ENCODE results near the gene BDKRB2. TPM values are rescaled to one million over a fixed set of nuclear protein-coding genes. Genes with fewer than 3 reads are reported as not detected.

Gene BDKRB2
- total and polyA plus RNA-seq, 7 donors: 0.11 to 0.56 (median 0.35) TPM

- intact Hi-C loops (cut with DNase I): loop anchor here (5.0 to 10.0 kb wide), 2 partner anchors 273 to 716 kb away; no protein-coding TSS in a partner anchor
- no peak for ATAC-seq
- no peak for TF ChIP-seq CTCF (IDR thresholded peaks at IDR 0.05)
- H3K27ac ChIP-seq: no peak overlapping the region
- no peak overlapping the region for H3K4me3 ChIP-seq
- peaks cover 5% of the 10 kb centered on the region for H3K4me1 ChIP-seq
- H3K9me3 ChIP-seq: peaks cover 13% of the 10 kb centered on the region
- H3K27me3 ChIP-seq (ENCODE audit: insufficient read depth in 3 of 3, low read length in 2 of 3): no peaks in the 10 kb centered on the region
- WGBS, 3 donors: 87 to 98% (median 96%) methylated on average over 1 of the region's 1 CpG
- H3K36me3 ChIP-seq (ENCODE audit: insufficient read depth in 1 of 2, low read depth in 1 of 2): peaks cover 0 to 13% of the 10 kb centered on the region in 2 donors
- no peak for DNase-seq
Observed at GRCh38 chr14:96277890-96278289, 73.3 kb downstream of the BDKRB2 start.

GRCh38 chr14:96279564-96279963, 74.9 kb downstream of the BDKRB2 start:
- DNase-seq (no peak), ATAC-seq (no peak)
- intact Hi-C loops (cut with DNase I): loop anchor here (5.0 to 10.0 kb wide), 2 partner anchors 275 to 717 kb away; no protein-coding TSS in a partner anchor
- peaks cover 0 to 29% of the 10 kb centered on the region in 2 donors for H3K36me3 ChIP-seq (ENCODE audit: insufficient read depth in 1 of 2, low read depth in 1 of 2)
- H3K27ac ChIP-seq: no peak overlapping the region
- H3K9me3 ChIP-seq: peaks cover 13% of the 10 kb centered on the region
- no peaks in the 10 kb centered on the region for H3K27me3 ChIP-seq (ENCODE audit: insufficient read depth in 3 of 3, low read length in 2 of 3)
- no peak overlapping the region for H3K4me3 ChIP-seq
- 54 to 58% (median 55%) methylated on average over 8 of the region's 8 CpGs for WGBS, 3 donors
- TF ChIP-seq CTCF (IDR thresholded peaks at IDR 0.05): no peak
- peaks cover 5% of the 10 kb centered on the region for H3K4me1 ChIP-seq

DNA sequence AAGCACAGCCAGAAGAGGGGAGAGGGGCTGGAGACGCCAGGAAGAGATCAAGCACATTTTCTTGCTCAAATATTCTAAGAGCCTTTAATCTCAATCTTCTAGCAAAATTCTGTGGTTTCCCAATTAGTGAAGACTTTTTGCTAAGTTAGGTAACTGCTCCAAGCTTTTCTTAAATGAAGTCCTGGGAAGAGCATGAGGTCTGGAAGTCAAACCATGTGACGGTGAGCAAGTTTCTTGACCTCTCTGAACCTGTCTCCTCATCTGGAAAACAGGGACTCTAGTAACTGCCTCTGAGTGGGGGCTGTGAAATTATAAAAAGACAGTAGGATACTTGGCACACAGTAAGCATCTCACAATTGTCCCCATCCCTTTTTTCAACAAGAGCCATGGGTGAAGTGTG, 75.5 kb downstream of the BDKRB2 start:
- intact Hi-C loops (cut with DNase I): no loop called here
- H3K4me3 ChIP-seq: no peak overlapping the region
- WGBS, 3 donors: 94 to 98% (median 96%) methylated on average over 2 of the region's 2 CpGs
- no peak for TF ChIP-seq CTCF (IDR thresholded peaks at IDR 0.05)
- no peak overlapping the region for H3K27ac ChIP-seq
- DNase-seq (no peak), ATAC-seq (no peak)
- no peaks in the 10 kb centered on the region for H3K27me3 ChIP-seq (ENCODE audit: insufficient read depth in 3 of 3, low read length in 2 of 3)
- peaks cover 5% of the 10 kb centered on the region for H3K4me1 ChIP-seq
- peaks cover 0 to 34% of the 10 kb centered on the region in 2 donors for H3K36me3 ChIP-seq (ENCODE audit: insufficient read depth in 1 of 2, low read depth in 1 of 2)
- H3K9me3 ChIP-seq: peaks cover 13% of the 10 kb centered on the region

GRCh38 chr14:96281486-96281885, 76.8 kb downstream of the BDKRB2 start:
- no peak for TF ChIP-seq CTCF (IDR thresholded peaks at IDR 0.05)
- DNase-seq (no peak), ATAC-seq (no peak)
- intact Hi-C loops (cut with DNase I): no loop called here
- Histone ChIP-seq H3K27ac (no peak overlapping the region), H3K4me1 (no peaks in the 10 kb centered on the region), H3K9me3 (peaks cover 13% of the 10 kb centered on the region), H3K27me3 (ENCODE audit: insufficient read depth in 3 of 3, low read length in 2 of 3) (no peaks in the 10 kb centered on the region), H3K4me3 (no peak overlapping the region), H3K36me3 (ENCODE audit: insufficient read depth in 1 of 2, low read depth in 1 of 2) (peaks cover 2 to 48% of the 10 kb centered on the region in 2 donors)
- 70 to 78% (median 74%) methylated on average over 4 of the region's 4 CpGs for WGBS, 3 donors

DNA sequence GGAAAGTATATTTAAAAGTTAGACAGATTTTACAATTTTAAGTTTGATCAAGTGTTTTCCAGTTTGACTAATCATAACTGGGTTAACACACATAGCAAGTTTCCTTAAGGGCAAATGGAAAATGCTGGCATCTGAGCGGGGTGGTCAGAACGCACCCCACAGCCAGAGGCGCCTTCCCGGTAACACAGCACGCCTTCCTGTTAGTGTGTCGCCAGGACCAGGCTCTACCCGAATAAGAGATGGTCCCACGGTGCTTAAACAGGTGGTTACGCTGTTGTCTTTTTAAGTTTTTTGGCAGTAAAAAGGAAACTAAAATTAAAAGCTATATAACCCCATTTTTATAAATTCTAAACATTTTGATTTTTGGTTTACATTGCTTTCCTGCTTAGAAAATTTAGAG, 79.4 kb downstream of the BDKRB2 start:
- Histone ChIP-seq H3K27me3 (ENCODE audit: insufficient read depth in 3 of 3, low read length in 2 of 3) (no peaks in the 10 kb centered on the region), H3K27ac (no peak overlapping the region), H3K4me3 (no peak overlapping the region), H3K9me3 (no peaks in the 10 kb centered on the region), H3K36me3 (ENCODE audit: insufficient read depth in 1 of 2, low read depth in 1 of 2) (peaks cover 2 to 73% of the 10 kb centered on the region in 2 donors), H3K4me1 (no peaks in the 10 kb centered on the region)
- no peak for DNase-seq
- intact Hi-C loops (cut with DNase I): no loop called here
- TF ChIP-seq CTCF (IDR thresholded peaks at IDR 0.05): no peak
- WGBS, 3 donors: 79 to 84% (median 80%) methylated on average over 9 of the region's 9 CpGs
- ATAC-seq: no peak
